Peyer's patch (tissue), 4 donors: ENCODE data around the gene FBXO7. TPM values are rescaled to one million over a fixed set of nuclear protein-coding genes. Genes with fewer than 3 reads are reported as not detected.

Source experiments
- DNase-seq, 3 donors: peaks; one replicate each; pipeline ENCODE4 v3.0.0-alpha.2; 2017 to 2019
- H3K27ac ChIP-seq, 4 donors: fragments of 200-600 bp; sonication (generic); one replicate each; pipeline ENCODE4 v1.5.1; 2016 to 2019
- H3K27me3 ChIP-seq, 2 donors: fragments of 200-600 bp; sonication (generic); one replicate each; pipeline ENCODE4 v1.5.1; 2019
- H3K36me3 ChIP-seq, 3 donors: fragments of 200-600 bp; sonication (generic); one replicate each; pipeline ENCODE4 v1.5.1; 2016 to 2019
- H3K4me1 ChIP-seq, 4 donors: fragments of 200-600 bp; sonication (generic); one replicate each; pipeline ENCODE4 v1.5.1; 2016 to 2019
- H3K4me3 ChIP-seq, 4 donors: fragments of 200-600 bp; sonication (generic); 1 replicate in 3 of 4; 2 replicates in 1 of 4; pipeline ENCODE4 v1.5.1; 2016 to 2019; ENCODE audit warnings: mild to moderate bottlenecking in 1 of 4
- H3K9me3 ChIP-seq, 4 donors: fragments of 200-600 bp; sonication (generic); one replicate each; pipeline ENCODE4 v1.5.1; 2016 to 2019; ENCODE audit warnings: mild to moderate bottlenecking in 1 of 4
- CTCF ChIP-seq, 6 experiments: fragments of 450-650 bp in 4 of 6; fragments of 200-600 bp in 2 of 6; sonication (generic) in 1 of 6; IDR thresholded peaks; one replicate each; pipeline ENCODE4 v1.5.1; 2017 to 2019; ENCODE audit warnings: antibody characterized with exemption in 6 of 6, mild to moderate bottlenecking in 3 of 6, moderate library complexity in 1 of 6
- POLR2A ChIP-seq, 2 donors: fragments of 450-650 bp; IDR thresholded peaks; one replicate each; pipeline ENCODE4 v1.5.1; 2017; ENCODE audit warnings: antibody characterized with exemption in 2 of 2, mild to moderate bottlenecking in 2 of 2, moderate library complexity in 2 of 2
- total RNA-seq, 4 donors: library from RNA; depleted of rRNA; stranded (reverse); fragments of >200 nt; gene quantifications; one replicate each; pipeline ENCODE4 v1.1.0, GENCODE V29; 2016

Gene FBXO7
- total RNA-seq, 4 donors from 2014 or later, result 61.1 to 98.3 (median 80.9) TPM

DNA sequence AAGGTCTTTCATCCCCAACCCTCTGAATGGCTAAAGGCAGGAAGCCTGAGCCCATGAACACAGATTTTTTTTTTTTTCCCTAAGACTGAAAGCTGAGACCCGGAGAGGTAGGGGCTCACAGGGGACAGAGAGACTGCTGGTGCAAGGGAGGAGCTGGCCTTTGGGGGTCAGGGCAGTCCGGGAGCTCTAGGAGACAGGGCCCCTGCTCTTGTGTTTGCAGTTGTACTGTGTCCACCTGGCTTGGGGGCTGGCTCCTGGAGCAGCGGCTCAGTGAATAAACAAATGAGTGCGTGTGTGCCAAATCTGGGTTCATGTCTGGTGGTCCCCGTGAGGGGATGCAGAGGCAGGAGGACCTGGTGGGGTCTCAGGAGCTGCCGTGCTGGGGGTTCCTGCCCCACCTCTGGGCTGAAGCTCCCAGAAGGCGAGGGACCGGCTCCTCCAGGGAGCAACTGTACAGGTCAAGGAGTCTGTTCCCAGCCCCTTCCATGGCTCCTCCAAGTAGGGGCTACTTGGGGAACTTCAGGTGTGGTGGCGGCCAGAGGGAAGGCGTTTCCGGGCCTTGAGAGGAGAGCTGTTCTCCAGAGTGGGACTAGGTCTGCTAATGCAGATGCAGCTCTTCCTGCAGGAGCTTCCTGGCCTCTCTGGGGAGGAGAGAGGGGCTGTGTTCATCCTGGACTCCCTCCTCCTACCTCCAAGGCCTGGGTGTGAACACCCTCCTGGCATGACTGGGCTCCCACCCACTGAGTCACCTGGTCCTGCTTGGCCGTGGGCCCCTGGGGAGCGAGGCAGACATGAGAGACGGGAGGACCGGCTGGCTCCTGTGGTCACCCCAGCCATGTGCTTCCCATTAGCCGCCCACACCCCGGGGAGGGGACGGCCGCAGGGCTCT, 57.6 kb downstream of the FBXO7 start:
- peaks cover 0 to 27% (median 0%) of the 10 kb centered on the region in 4 donors for H3K4me1 ChIP-seq
- TF ChIP-seq POLR2A (IDR thresholded peaks at IDR 0.05) (no peak), CTCF (IDR thresholded peaks at IDR 0.05) (no peak)
- peak overlapping the region; percentile 17 to 65 (median 42) for H3K27ac ChIP-seq
- DNase-seq, result peak in 1 of 3 donors; percentile 58
- no peaks in the 10 kb centered on the region for H3K27me3 ChIP-seq
- no peaks in the 10 kb centered on the region for H3K9me3 ChIP-seq
- H3K36me3 ChIP-seq, result no peaks in the 10 kb centered on the region
- no peak overlapping the region for H3K4me3 ChIP-seq

DNA sequence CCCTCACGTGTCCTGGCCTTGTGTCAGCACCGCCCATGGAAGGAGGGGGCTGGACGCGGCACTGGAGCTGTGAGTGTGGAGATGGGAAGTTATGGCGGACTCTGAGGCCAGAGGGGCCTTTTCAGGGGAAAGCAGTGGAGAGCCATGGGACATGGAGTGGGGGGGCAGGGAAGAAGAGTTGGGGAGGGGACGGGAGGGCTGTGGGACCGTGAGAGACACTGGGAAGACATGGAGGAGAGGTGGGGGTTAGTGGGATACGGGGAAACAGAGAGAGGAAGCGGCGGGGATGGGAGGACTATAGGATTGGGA, 58.2 kb downstream of the FBXO7 start:
- peaks cover 0 to 27% (median 0%) of the 10 kb centered on the region in 4 donors for H3K4me1 ChIP-seq
- no peak for TF ChIP-seq CTCF (IDR thresholded peaks at IDR 0.05)
- no peak for TF ChIP-seq POLR2A (IDR thresholded peaks at IDR 0.05)
- H3K36me3 ChIP-seq, result no peaks in the 10 kb centered on the region
- no peak overlapping the region for H3K4me3 ChIP-seq
- no peaks in the 10 kb centered on the region for H3K27me3 ChIP-seq
- no peaks in the 10 kb centered on the region for H3K9me3 ChIP-seq
- peak overlapping the region in 3 of 4 donors; percentile 19 to 65 (median 64) for H3K27ac ChIP-seq
- DNase-seq, result no peak

DNA sequence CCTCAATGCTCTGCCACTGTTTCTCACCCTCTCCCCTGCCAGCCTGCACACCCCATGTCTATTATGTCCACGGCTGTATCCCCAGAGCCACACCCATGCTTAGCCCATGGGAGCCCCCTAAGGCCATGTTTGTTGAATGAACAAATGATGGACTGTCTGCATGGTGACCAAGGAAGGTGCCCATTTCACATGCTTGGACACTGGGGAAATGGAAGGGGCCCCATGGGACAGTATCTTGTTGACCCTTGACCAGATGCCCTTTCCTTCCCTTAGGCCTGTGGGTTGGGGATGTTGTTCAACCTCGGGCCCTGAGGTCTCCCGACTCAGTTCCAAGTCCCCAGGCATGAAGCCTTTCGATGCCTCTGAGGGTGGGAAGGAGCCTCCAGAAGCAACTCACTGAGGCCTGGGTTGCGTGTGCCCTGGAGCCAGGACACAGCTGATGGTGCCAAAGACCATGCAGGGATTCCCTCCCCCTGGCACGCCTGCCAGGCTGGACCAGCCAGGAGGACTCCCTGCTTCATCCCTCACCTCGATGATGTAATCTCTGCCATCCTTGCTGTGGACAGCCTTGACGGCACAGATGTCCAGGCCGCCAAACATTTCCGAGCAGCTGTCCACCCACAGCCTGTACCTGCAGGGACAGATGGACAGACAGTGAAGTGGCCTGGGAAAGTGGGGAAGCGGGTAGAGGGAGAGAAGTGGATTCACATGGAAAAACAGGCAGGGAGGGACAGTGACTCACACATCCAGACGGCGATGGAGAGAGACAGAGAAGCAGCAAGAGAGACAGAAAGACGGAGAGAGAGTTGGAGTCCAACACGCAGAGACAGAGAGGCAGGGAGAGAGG, 58.9 kb downstream of the FBXO7 start:
- peak overlapping the region in 2 of 4 donors; percentile 64 to 65 for H3K27ac ChIP-seq

DNA sequence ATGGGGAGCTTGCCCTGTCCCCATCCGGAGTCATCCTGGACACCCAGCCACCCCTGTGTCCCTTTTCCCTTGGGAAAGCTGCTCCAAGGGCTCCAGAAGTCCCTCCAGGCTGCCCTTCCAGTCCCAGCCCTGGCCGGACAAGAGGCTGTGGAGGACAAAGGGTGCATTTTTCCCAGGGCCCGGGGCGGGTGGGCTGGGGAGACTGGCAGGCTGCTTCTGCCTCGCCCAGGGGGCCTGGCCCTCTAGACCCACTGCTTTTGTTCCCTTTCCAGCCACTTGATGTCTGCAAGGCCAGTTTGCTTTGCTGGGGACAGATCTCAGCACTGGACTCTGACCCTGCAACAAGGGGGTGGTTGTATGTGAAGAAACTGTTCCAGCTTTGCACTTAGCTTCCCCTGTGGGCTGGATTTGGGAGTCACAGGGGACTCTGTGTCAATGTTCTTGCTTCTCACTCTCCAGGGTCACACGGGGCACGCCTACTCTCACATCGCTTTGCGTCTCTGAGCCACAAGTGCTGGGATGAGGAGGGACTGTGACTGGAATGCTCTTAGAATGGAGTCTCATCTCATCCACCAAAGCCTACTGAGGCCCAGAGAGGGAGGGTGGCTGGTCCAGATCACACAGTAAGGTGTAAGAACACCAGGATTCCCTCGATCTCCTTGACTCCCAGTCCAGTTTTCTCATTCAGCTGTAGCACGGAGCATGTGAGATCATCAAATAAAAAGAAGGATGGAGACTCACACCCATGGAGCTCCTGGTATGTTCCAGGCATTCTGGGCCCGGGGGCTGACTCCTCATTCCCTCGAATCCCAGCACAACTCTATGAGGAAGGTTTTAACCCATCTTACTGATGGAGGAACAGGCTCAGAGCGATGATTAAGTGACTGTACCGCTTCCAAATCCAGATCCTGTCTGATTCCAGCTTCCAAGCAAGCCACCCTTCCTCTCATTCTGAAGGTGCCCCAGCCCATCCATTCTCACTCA, 59.9 kb downstream of the FBXO7 start:
- H3K27me3 ChIP-seq, result no peaks in the 10 kb centered on the region
- no peaks in the 10 kb centered on the region for H3K36me3 ChIP-seq
- no peak for TF ChIP-seq POLR2A (IDR thresholded peaks at IDR 0.05)
- peaks cover 0 to 22% (median 0%) of the 10 kb centered on the region in 4 donors for H3K4me1 ChIP-seq
- peak overlapping the region in 2 of 4 donors; percentile 64 to 65 for H3K27ac ChIP-seq
- no peak overlapping the region for H3K4me3 ChIP-seq
- DNase-seq, result peak in 1 of 3 donors; percentile 52
- no peaks in the 10 kb centered on the region for H3K9me3 ChIP-seq

More for the DNA sequence above, 58.9 kb downstream of the FBXO7 start:
- no peak overlapping the region for H3K4me3 ChIP-seq
- no peak for DNase-seq
- H3K9me3 ChIP-seq, result no peaks in the 10 kb centered on the region
- H3K27me3 ChIP-seq, result no peaks in the 10 kb centered on the region
- TF ChIP-seq CTCF (IDR thresholded peaks at IDR 0.05) (no peak), POLR2A (IDR thresholded peaks at IDR 0.05) (no peak)
- H3K36me3 ChIP-seq, result no peaks in the 10 kb centered on the region
- H3K4me1 ChIP-seq, result peaks cover 0 to 27% (median 0%) of the 10 kb centered on the region in 4 donors

GRCh38 chr22:32535531-32536190, 61.0 kb downstream of the FBXO7 start:
- Histone ChIP-seq H3K36me3 (no peaks in the 10 kb centered on the region), H3K4me3 (no peak overlapping the region), H3K27ac (no peak overlapping the region), H3K9me3 (no peaks in the 10 kb centered on the region), H3K27me3 (no peaks in the 10 kb centered on the region), H3K4me1 (peaks cover 0 to 13% (median 0%) of the 10 kb centered on the region in 4 donors)
- DNase-seq, result no peak
- TF ChIP-seq CTCF (IDR thresholded peaks at IDR 0.05), result no peak
- no peak for TF ChIP-seq POLR2A (IDR thresholded peaks at IDR 0.05)
